SK-N-MC (cell line): Measurements from ENCODE around the gene SRRM3.

Experiments used
- EZH2 ChIP-seq: fragments of 200-600 bp; sonication (generic); IDR thresholded peaks from one replicate; pipeline ENCODE4 v1.6.1; 2017; ENCODE audit warnings: antibody characterized with exemption
- POLR2AphosphoS5 ChIP-seq: IDR thresholded peaks from 2 replicates; pipeline ENCODE4 v1.6.1; 2012; ENCODE audit warnings: mild to moderate bottlenecking, low read depth, low read length, borderline replicate concordance

DNA sequence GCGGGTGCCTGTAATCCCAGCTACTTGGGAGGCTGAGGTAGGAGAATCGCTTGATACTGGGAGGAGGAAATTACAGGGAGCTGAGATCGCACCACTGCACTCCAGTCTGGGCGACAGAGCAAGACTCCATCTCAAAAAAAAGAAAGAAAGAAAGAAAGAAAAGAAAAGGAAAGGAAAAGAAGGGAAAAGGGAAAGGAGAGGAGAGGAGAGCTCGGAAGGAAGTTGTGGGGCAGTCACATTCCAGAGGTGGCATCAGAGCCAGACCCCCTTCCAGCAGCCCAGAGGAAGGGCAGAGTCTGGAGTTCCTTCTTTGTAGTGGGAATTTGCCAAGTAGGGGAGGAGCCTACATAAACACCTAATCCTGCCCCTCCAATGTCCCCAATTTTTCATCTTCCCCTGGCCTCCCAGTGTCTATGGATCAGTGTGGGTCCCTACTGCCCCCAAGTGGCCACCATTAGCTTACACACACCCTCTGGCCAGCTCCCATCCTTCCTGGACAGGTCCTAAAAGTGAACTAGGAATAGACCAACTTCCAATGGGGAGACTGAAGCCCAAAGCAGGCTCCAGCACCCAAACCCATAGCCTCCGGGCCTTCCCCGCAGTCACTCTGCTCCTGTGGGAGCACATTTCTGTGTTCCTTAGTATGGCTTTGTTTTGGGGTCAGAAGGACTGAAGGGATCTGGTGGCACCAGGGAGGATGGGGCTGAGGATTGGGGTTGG is 61.1 kb downstream of the SRRM3 start:
- TF ChIP-seq EZH2 (no peak), POLR2AphosphoS5 (no peak)
